ENCODE data around the gene PGM2.

Gene PGM2

GRCh38 chr4:37821953-37822605 is 4.4 kb upstream of the PGM2 start:
- TF ChIP-seq CTCF (IDR thresholded peaks at IDR 0.05) = no peak

GRCh38 chr4:37825501-37825900 is 985 bp upstream of the PGM2 start:
- peak; percentile 24; the same call in 1 of the 2 replicates for TF ChIP-seq CTCF (IDR thresholded peaks at IDR 0.05)

GRCh38 chr4:37825968-37826294 is 555 bp upstream of the PGM2 start:
- TF ChIP-seq CTCF (IDR thresholded peaks at IDR 0.05) = no peak

GRCh38 chr4:37827030-37827685 is 672 bp downstream of the PGM2 start:
- no peak for TF ChIP-seq CTCF (IDR thresholded peaks at IDR 0.05)

GRCh38 chr4:37827802-37828321 is 1.4 kb downstream of the PGM2 start:
- no peak for TF ChIP-seq CTCF (IDR thresholded peaks at IDR 0.05)

- no peak for TF ChIP-seq CTCF (IDR thresholded peaks at IDR 0.05)
Observed at GRCh38 chr4:37828843-37829242, 2.4 kb downstream of the PGM2 start.

GRCh38 chr4:37830640-37831039 is 4.2 kb downstream of the PGM2 start:
- TF ChIP-seq CTCF (IDR thresholded peaks at IDR 0.05) = no peak

Measured in LNCAP (cell line).